Ishikawa (cell line): Measurements from ENCODE around the gene CPN2.

Experiments used
- CEBPB ChIP-seq: IDR thresholded peaks from 2 replicates; pipeline ENCODE4 v1.6.1; 2012
- CREB1 ChIP-seq: IDR thresholded peaks from 2 replicates; pipeline ENCODE4 v1.6.1; 2012; ENCODE audit warnings: low read depth
- EP300 ChIP-seq: IDR thresholded peaks from 2 replicates; pipeline ENCODE4 v1.6.1; 2012; ENCODE audit warnings: borderline replicate concordance
- RAD21 ChIP-seq: IDR thresholded peaks from 2 replicates; pipeline ENCODE4 v1.6.1; 2012; ENCODE audit warnings: low read depth
- TAF1 ChIP-seq: IDR thresholded peaks from 2 replicates; pipeline ENCODE4 v1.6.1; 2012; ENCODE audit warnings: low read depth, mild to moderate bottlenecking
- USF1 ChIP-seq: IDR thresholded peaks from 2 replicates; pipeline ENCODE4 v1.6.1; 2012
- YY1 ChIP-seq: IDR thresholded peaks from 2 replicates; pipeline ENCODE4 v1.6.1; 2012; ENCODE audit warnings: low read depth

GRCh38 chr3:194373899-194374298, 22.8 kb upstream of the CPN2 start:
- TF ChIP-seq YY1 (no peak), CREB1 (no peak), CEBPB (no peak), RAD21 (no peak), EP300 (no peak), TAF1 (no peak), USF1 (no peak)
